NOMO-1 (cell line): ENCODE results near the gene SLC22A14.

Experiments
- DNase-seq, 2 experiments: peaks; one replicate each; lab custom pipeline; 2025; ENCODE audit not compliant: unreplicated experiment in 2 of 2; lab: John Stamatoyannopoulos, UW

SLC22A14 gene

DNA sequence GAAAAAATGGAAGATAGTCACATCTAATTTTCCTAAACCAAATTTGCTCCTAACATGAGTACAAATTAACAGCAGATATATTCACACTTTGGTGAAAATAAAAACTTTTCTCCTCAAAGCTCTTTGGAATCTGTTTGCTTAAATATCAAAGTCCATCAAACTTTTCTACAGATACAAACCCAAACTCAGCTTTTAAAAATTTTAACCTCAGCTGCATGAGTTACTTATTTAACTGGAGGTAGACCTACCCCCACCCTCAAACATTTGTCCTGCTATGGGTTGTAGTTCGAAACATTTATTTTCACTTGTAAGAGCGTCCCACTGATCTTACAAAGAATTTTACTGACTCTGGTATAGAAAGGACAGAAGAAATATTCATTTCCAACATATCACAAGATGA, 55.6 kb downstream of the SLC22A14 start:
- no peak for DNase-seq

DNA sequence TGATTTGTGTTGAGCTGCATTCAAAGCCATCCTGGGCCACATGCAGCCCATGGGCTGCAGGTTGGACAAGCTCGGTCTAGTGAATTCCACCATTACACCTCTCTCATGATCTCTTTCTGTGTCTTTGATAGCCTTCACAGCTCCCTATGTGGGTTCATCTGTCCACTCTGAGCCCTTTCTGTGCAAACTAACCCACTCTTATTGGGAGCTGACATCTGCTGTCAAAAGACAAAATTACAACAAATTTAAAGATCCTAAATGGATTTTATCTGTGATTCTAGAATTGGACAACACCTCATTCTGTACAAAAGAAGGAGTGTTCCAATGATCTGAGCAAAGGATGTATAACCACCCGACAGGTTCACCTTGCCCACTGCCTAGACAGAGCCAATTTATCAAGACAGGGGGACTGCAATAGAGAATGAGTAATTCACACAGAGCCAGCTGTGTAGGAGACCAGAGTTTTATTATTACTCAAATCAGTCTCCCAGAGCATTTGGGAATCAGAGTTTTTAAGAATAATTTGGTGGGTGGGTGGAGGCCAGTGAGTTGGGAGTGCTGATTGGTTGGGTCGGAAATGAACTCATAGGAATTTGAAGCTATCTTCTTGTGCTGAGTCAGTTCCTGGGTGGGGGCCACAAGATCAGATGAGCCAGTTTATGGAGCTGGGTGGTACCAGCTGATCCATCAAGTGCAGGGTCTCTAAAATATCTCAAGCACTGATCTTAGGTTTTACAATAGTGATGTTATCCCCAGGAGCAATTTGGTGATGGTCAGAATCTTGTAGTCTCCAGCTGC, 61.9 kb downstream of the SLC22A14 start:
- no peak for DNase-seq

DNA sequence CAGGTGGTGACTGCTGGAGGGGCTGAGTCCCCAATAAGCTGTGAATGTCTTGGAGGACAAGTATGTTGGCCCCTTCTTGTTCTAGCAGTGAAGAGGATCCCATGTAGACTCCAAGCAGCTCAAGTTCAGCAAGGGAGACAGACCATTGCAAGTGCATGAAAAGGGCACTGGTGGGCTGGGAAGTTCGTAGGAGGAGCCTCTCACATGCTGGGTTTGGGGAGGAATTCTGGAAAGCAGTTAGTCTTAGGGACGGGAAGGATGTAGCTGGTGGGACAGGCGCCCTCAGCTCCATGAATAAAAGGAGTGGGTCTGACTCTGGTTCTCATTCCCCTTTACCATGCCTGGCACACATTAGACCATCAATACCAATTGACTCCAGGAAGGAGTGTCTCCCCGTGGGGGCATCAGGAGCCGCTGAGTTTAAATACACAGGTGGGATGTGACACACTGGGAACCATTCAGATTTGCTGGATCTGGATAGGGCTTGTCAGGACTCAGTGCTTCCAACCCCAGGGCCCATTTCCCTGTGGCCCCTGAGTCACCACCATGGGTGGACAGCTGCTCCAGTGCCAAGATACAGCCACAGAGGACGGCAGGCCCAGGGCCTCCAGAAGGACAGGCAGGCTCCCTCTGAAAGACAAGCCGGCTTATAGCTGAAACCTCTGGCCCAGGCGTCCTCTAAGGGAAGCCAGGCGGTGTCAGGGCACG, 63.9 kb downstream of the SLC22A14 start:
- no peak for DNase-seq

DNA sequence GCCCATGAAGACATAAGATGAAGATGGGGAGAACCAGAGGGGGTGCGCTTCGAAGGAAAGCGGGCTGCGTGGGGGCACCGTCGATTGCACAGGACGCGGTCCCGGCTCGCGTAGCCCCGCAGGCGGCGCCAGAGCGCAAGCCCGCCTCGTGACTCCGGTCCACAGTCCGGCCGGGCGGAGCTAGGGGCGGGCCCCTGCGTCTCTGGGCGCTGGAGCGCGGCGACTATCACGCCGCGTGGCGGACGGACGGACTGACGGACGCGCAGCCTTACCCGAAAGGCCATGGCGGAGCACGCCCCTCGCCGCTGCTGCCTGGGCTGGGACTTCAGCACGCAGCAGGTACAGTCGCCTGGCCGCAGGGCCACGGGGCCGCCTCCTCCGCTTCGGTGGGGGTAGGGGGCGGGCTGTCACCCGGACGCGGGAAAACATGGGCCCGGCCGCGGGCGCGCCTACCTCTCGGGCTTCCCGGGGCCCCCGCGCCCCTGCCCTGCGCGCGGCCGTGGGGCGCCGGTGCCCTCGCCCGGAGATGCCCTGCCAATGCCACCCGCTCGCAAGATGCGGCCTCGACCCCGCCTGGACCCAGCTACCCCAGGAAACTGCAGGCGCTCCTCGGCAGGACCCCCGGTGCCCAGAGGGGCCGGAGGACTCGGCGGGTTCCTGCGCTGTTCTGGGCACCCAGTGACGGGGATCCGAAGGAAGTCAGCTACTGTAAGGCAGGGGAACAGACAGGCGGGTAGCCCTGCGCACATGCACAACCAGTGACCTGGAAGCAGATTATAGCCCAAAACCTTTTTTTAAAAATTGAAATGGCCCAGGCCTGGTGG, 64.7 kb downstream of the SLC22A14 start, which contains the start of gene XYLB:
Gene XYLB (plus strand): TSS at position 199 of the 824 bp plus-strand sequence. CDS start 84 bp downstream, at position 283.
- peak; percentile 79 to 83 for DNase-seq

DNA sequence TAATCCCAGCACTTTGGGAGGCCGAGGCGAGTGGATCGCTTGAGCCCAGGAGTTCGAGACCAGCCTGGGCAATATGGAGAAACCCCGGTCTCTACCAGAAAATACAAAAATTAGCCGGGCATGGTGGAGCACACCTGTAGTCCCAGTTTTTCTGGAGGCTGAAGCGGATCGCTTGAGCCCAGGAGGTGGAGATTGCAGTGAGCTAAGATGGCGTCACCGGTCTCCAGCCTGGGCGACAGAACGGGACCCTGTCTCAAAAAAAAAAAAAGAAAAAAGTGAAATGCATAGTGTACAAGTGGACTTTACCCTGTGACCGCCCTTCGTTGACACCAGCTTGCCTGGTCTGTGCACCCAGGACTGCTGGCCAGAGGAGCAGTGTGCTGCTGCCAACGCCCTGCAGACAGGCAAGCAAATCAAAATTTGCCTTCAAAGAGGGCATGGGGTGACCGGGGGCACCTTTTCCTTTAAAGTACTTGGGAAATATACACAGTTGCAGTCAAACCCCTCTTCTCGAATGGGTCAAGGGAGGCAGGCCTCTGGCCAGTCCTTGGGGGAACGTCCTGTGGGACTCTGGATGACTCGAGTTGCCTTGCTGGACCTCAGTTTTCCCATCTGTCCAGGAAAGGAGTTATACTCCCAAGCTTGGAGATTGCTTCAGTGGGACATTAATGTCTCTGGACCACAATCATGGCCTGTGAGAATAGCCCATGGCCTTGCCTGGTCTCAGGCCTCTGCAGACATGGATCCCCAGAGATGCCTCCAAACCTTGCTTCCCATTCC, 65.5 kb downstream of the SLC22A14 start:
- DNase-seq = no peak

DNA sequence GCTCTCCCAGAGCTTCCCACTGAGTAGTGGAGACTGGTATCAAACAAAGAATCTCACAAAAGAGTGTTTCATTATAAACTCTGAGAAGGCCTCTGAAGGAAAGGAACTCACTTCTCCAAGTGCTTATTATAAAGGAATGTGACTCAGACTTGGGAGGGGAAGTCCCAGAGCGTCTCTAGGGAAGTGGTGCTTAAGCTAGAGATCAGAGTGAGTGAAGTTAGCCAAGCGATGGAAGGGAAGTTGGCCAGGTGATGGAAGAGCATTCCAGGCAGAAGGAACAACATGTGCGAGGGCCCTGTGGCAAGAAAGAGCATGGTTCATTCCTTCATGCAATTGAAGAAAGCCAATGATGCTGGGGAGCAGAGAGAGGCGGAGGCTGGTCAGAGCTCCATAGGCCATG, 66.8 kb downstream of the SLC22A14 start:
- DNase-seq = peak in 1 of 2 experiments; percentile 17

GRCh38 chr3:38349684-38350359, 67.7 kb downstream of the SLC22A14 start:
- DNase-seq = no peak

- DNase-seq = no peak
Measured at GRCh38 chr3:38353151-38353550, 71.1 kb downstream of the SLC22A14 start.

- DNase-seq = no peak
Measured at GRCh38 chr3:38354588-38355330, 72.7 kb downstream of the SLC22A14 start.

DNA sequence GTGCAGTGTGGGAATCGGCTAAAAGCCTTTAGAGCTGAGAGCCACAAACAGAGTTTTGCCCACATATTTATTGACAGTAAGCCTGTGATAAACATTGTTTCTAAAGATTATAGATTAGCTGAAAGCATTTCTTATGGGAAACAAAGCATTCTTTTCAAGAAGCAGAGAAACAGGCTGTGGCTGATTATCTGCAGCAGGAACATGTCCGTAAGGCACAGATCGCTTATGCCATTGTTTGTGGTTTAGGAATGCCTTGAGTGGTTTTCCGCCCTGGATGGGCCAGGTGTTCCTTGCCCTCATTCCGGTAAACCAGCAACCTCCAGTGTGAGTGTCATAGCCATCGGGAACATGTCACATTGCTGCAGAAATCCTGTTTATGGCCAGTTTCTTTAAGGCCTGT, 76.9 kb downstream of the SLC22A14 start:
- no peak for DNase-seq

- DNase-seq = no peak
Measured at GRCh38 chr3:38360345-38360744, 78.3 kb downstream of the SLC22A14 start.

DNA sequence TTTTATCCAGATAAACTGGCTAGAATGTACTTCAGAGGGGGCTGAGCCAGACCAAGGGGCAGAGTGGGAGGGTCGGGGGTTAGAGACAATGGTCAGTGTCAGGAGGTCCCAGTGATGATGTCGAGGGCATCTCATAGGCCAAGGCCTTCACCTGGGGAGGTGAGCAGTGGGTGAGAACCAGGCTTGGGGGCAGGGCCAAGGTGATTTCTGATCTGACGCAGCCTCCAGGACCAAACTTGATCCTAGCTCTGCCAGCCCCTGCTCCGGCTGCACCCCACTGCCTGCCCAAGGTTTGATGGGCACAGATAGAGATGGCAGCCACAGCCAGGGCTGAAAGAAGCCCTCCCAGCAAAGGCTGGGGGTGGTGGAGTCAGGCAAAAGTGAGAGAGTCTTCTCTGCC, 79.4 kb downstream of the SLC22A14 start:
- DNase-seq = no peak

GRCh38 chr3:38362825-38363224, 80.7 kb downstream of the SLC22A14 start:
- no peak for DNase-seq

DNA sequence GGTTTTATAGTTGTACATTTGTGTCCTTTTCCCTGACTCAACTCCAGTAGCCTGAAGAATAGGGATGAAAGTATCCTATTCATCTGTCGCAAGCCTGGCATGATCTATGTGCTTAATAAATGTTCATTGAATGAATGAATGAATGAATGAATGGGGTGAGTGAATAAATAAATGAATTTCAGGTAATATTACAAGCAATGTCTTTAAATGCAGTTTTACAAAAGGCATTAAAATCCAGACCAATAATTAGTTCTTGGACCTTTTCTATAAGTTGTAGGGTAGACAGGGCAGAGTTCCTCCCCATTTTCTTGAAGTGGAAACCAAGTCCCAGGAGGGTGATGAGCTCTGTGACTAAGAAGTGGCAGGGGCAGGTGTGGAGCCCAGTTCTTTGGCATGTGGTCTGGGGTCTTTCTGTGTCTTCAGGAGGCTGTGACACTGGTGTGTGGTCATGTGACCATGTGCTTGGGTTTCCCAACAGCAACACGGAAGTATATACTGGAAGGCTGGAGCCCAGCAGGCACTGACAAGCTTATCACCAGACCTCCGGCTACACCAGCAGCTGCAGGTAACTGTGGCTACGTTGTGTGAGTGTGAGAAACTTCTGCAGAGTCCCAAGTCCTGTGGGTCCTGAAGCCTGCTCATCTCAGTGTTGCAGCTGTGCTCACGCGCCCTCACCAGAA, 82.8 kb downstream of the SLC22A14 start:
- DNase-seq = no peak

DNA sequence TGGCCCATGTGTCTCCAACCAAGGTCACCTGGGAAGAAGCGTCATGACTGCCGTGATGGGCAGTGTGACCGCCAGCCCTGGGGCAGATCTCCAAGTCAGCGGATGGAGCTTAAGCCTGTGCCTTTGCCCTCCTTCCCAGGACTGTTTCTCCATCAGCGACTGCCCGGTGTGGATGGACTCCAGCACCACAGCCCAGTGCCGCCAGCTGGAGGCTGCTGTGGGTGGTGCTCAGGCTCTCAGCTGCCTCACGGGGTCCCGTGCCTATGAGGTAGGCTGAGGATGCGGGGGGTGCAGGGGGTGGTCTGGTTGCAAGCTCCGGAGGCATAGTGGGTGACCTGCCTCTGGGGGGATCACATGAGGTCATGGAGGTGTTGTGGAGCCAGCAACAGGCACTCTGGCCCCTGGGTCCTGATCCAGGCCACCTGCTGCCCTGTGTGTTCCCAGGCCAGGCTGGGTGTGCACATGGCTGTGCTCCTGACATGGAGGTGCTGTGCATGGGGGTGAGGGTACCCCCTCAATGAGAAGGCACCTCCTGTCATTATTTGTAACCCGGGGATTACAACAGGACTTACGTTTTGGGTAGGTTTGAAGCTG, 83.5 kb downstream of the SLC22A14 start:
- no peak for DNase-seq

DNA sequence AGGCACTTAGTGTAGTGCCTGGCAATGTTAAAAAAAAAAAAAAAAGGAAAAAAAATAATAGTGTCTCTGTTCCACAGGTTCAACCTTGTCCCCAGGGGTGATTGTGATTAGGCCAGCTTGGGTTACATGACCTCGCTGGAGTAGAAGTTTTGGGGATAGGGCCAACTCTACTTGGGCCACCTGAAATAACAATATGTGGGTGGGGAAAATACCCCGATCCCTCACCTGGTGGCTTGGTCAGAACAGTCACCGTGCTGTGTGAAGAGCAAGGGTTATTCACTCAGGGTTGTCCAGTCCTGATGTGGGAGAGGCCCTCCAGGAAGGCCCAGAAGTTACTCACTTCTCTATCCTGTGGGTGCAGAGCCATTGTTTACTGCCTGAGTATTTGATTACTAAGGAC, 84.0 kb downstream of the SLC22A14 start:
- no peak for DNase-seq

DNA sequence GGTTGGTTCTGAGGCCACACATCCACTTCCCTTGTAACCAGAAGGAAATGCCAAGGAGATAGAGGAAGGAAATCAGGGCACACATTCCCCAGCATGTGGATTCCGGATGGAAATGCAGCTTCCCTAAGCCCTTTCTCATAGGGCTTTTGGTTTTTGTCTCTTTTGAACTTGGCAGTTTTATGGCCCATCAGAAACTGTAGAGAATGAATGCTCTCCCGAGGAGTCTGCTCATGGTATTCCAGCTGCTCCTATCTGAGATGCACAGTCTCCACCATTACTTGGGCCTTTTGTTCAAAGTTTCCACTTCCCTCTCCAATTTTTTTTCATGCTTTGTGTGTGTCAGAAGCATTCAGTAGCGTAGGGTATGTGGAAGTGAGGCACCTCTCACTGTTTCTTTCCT, 85.7 kb downstream of the SLC22A14 start:
- no peak for DNase-seq
